GM10248 (cell line): ENCODE results near the gene CHST4.

Source experiments
- CTCF ChIA-PET: fragments of 300-600 bp; sonication (Branson Sonifier 250); formaldehyde crosslinking; extraction: SDS; loops from one replicate; lab custom pipeline; 2021; ENCODE audit warnings: antibody characterized with exemption; lab: Yijun Ruan, JAX
- POLR2A ChIA-PET: fragments of 350-650 bp; sonication (Branson Sonifier 250); formaldehyde crosslinking; extraction: SDS; loops from one replicate; lab custom pipeline; 2020; ENCODE audit warnings: antibody characterized with exemption; lab: Yijun Ruan, JAX
- DNase-seq: peaks from one replicate; pipeline ENCODE4 v3.0.0; 2012; ENCODE audit errors: extremely low spot score
- TF ChIP-seq, protein P1 (sequence below): IDR thresholded peaks from 2 replicates; pipeline ENCODE4 v1.5.1; 2012; ENCODE audit warnings: mild to moderate bottlenecking, low read depth; ENCODE audit errors: extremely low read depth, missing control alignments, control extremely low read depth

The CHST4 gene

DNA sequence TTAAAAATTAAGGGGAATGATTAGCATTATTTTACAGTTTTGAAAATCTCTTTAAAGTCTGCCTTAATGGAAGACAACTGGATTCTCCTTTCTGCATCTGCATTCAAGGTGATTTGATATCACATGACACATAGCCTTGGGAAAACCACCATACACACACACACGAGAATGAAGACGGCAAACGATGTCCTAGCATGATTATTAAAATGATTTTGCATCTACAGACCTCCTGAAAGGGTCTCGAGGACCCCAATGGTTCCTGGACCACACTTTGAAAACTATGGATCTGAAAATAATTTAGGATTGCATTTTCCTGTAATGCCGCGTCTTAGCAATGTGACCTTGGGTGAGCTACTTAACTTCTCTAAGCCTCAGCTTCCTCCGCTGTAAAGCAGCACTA lies 11.8 kb upstream of the CHST4 start:
- ChIA-PET POLR2A (no interaction called here), CTCF (interaction anchor here (1.5 kb wide), 1 partner anchor 15 kb away, joined by 7 read pairs; no protein-coding TSS in a partner anchor)
- TF ChIP-seq, protein P1, sequence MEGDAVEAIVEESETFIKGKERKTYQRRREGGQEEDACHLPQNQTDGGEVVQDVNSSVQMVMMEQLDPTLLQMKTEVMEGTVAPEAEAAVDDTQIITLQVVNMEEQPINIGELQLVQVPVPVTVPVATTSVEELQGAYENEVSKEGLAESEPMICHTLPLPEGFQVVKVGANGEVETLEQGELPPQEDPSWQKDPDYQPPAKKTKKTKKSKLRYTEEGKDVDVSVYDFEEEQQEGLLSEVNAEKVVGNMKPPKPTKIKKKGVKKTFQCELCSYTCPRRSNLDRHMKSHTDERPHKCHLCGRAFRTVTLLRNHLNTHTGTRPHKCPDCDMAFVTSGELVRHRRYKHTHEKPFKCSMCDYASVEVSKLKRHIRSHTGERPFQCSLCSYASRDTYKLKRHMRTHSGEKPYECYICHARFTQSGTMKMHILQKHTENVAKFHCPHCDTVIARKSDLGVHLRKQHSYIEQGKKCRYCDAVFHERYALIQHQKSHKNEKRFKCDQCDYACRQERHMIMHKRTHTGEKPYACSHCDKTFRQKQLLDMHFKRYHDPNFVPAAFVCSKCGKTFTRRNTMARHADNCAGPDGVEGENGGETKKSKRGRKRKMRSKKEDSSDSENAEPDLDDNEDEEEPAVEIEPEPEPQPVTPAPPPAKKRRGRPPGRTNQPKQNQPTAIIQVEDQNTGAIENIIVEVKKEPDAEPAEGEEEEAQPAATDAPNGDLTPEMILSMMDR = no peak
- DNase-seq = no peak

DNA sequence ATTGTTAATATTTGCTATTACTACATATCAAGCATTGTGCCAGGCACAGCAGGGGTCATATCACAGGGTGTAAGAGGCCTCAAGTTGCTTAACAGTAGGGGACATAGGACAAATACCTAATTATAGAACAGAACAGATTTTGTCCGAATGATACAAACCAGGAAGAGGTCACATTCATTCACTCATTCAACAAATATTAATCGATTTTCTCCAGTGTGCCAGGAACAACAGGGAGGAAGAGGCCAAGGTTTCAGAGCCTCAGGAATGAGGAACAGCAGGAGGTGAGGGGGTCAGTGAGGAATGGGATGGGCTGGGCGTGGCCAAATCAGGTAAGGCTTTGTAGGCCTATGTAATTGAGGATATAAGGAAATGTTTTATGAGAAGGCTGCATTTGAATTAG lies 11.2 kb upstream of the CHST4 start:
- ChIA-PET CTCF (no interaction called here), POLR2A (no interaction called here)
- TF ChIP-seq, protein P1 = no peak
- no peak for DNase-seq

DNA sequence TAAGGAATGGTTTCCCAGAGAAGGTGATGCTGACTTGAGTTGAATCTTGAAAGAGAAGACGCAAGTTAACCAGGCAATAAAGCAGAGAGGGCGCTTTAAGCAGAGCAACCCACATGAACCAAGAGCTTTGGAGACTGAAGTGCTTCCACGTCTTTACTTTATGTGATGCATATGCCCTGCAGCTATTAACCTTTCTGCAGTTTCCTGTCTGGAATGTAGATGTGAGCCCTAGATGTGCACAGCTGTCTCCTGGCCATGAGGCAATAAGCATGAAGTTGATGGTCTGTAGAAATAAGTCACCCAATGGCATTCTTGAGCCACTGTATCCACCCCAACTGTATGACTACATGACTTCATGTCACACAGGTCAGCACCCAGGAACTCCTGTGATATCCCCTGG lies 5.7 kb upstream of the CHST4 start:
- CTCF ChIA-PET = interaction anchor here (1.1 to 1.4 kb wide), 3 partner anchors 18 to 108 kb away, joined by 3 to 4 read pairs (median 3); no protein-coding TSS in a partner anchor
- no peak for DNase-seq
- POLR2A ChIA-PET = no interaction called here
- TF ChIP-seq, protein P1 = no peak

DNA sequence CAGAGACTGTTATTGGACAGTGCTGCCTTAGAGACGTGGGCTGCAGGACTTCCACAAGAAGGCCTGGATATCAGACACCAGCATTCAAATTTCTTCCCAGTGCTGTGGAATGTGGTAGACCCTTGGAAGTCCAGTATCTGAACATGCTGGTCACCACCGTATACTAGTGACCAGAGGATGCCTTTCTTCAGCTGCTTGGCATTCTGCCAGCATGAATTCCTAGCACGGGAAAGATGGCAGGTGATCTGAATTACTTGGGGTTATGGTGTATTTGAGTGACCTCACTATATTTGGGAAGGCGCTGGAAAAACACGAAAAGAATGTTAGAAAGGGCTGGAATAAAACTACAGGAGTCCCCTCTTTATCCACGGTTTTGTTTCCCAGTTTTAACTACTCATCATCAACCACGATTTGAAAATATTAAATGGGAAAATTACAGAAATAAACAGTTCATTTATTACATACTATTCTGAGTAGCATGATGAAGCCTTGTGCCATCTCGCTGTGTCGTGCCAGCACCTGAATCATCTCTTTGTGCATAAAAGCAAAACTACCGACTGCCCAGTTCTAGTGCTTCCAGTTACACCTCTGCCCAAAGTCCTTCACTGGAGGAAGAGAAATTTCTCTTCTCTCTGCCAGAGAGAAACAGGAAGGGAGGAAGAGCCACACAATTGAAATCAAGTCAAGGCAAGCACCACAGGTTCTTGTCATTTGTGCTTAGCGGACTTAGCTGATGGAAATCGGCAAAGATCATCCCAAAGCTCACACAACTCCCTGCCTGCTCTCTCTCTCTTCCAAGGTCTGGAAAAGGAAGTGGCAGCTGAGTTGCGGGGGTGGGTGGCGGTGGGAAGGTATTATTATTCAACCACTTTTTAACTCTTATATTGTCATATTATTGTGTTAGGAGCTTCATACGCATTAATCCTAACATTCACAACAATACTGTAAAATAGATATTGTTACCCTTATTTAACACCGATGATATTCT lies 1.4 kb upstream of the CHST4 start:
- DNase-seq = no peak
- TF ChIP-seq, protein P1 = no peak
- POLR2A ChIA-PET = interaction anchor here (0.6 kb wide), 1 partner anchor 50 kb away, joined by 3 read pairs; no protein-coding TSS in a partner anchor
- CTCF ChIA-PET = interaction anchor here (2.7 kb wide), 1 partner anchor 14 kb away, joined by 19 read pairs; no protein-coding TSS in a partner anchor

GRCh38 chr16:71528257-71528656 lies 2.0 kb downstream of the CHST4 start:
- TF ChIP-seq, protein P1 = no peak
- ChIA-PET POLR2A (no interaction called here), CTCF (no interaction called here)
- DNase-seq = no peak

DNA sequence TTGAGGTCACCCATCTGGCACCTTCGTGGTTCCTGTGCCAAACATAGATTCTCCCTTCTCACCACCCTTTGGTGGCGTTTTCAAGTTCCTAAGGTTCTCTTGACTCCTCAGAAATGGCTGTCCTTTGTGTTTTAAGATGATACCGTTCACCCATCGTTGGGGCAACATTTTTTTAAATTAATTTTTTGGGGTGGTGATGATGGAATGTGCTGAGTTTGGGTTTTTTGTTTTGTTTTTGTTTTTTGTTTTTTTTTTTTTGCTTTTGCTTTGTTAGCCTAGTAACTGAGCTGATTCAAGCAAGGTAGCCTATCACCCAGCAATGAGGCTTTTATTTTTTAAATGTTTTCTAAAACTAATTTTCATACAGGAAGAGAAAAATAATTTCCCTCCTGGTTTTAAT lies 2.6 kb downstream of the CHST4 start:
- CTCF ChIA-PET = interaction anchor here (1.6 to 4.3 kb wide), 2 partner anchors 9 to 82 kb away, joined by 7 to 20 read pairs; no protein-coding TSS in a partner anchor
- no peak for DNase-seq
- TF ChIP-seq, protein P1 = no peak
- POLR2A ChIA-PET = interaction anchor here (0.9 kb wide), 1 partner anchor 79 kb away, joined by 5 read pairs; no protein-coding TSS in a partner anchor
